A549 (cell line): Measurements from ENCODE around the gene ZNF345. TPM values are rescaled to one million over a fixed set of nuclear protein-coding genes. Genes with fewer than 3 reads are reported as not detected.

Source experiments
- ATAC-seq, 2 experiments: fragments of 200-7000 bp in 1 of 2; fragments of >200 bp in 1 of 2; cut with Nextera tagmentation in 1 of 2; cut with Tn5 transposase in 1 of 2; 3 replicates each; pipeline versions ENCODE4 v1.8.0 to v1.9.1; 2018 to 2020; ENCODE audit warnings: mild to moderate bottlenecking in 1 of 2, moderate library complexity in 1 of 2
- CTCF ChIA-PET: fragments of 300-600 bp; sonication (Branson Sonifier 250); formaldehyde crosslinking; extraction: SDS; loops from one replicate; lab custom pipeline; 2021; ENCODE audit warnings: antibody characterized with exemption, inconsistent platforms; lab: Yijun Ruan, JAX
- POLR2A ChIA-PET: fragments of 350-600 bp; formaldehyde crosslinking; extraction: SDS; loops from one replicate; lab custom pipeline; 2021; ENCODE audit warnings: antibody characterized with exemption, inconsistent platforms; lab: Yijun Ruan, JAX
- DNase-seq, 2 experiments: peaks; one replicate each; pipeline versions ENCODE4 v3.0.0 to v3.0.0-alpha.2; 2011 to 2016; ENCODE audit warnings: low read depth in 1 of 2, low spot score in 1 of 2
- FAIRE-seq: peaks from 2 replicates; lab custom pipeline; 2011; peaks lifted over from hg19 to GRCh38; lab: Jason Lieb, UNC
- H3K27ac ChIP-seq, 2 experiments: fragments of >200 bp; sonication (Bioruptor Twin); formaldehyde crosslinking; 3 replicates each; pipeline ENCODE4 v1.5.1; 2016 to 2017
- H3K4me1 ChIP-seq: fragments of >200 bp; sonication (Bioruptor Twin); formaldehyde crosslinking; 3 replicates; pipeline ENCODE4 v1.6.1; 2016
- H3K4me2 ChIP-seq: fragments of >200 bp; sonication (Bioruptor Twin); formaldehyde crosslinking; 3 replicates; pipeline ENCODE4 v1.6.1; 2016
- H3K4me3 ChIP-seq: fragments of >200 bp; sonication (Bioruptor Twin); formaldehyde crosslinking; 3 replicates; pipeline ENCODE4 v1.5.1; 2016
- H3K9me3 ChIP-seq: fragments of >200 bp; sonication (Bioruptor Twin); formaldehyde crosslinking; 3 replicates; pipeline ENCODE4 v1.6.1; 2016
- CEBPB ChIP-seq, 2 experiments: fragments of >200 bp in 1 of 2; sonication (Bioruptor Twin) in 1 of 2; formaldehyde crosslinking in 1 of 2; IDR thresholded peaks; 2 replicates each; pipeline ENCODE4 v1.6.1; 2012 to 2016
- EHF ChIP-seq: fragments of 250-450 bp; sonication (Bioruptor Pico); IDR thresholded peaks from 2 replicates; pipeline ENCODE4 v1.5.0; 2020; ENCODE audit warnings: mild to moderate bottlenecking
- ELK1 ChIP-seq: fragments of 150-350 bp; IDR thresholded peaks from 2 replicates; pipeline ENCODE4 v1.6.1; 2014; ENCODE audit warnings: low read depth, mild to moderate bottlenecking, low read length
- EP300 ChIP-seq, 2 experiments: fragments of >200 bp; sonication (Bioruptor Twin); formaldehyde crosslinking; IDR thresholded peaks; 2 replicates in 1 of 2; 3 replicates in 1 of 2; pipeline ENCODE4 v1.6.1; 2016 to 2017
- ESRRA ChIP-seq: fragments of 150-350 bp; IDR thresholded peaks from 2 replicates; pipeline ENCODE4 v1.6.1; 2014; ENCODE audit warnings: mild to moderate bottlenecking, low read length, borderline replicate concordance
- FOXS1 ChIP-seq: fragments of 250-450 bp; sonication (Bioruptor Pico); IDR thresholded peaks from 2 replicates; pipeline ENCODE4 v1.5.0; 2020; ENCODE audit warnings: mild to moderate bottlenecking, moderate library complexity
- GATA3 ChIP-seq: IDR thresholded peaks from 2 replicates; pipeline ENCODE4 v1.6.1; 2012; ENCODE audit warnings: borderline replicate concordance
- HES2 ChIP-seq: fragments of >200 bp; sonication (Bioruptor Twin); formaldehyde crosslinking; IDR thresholded peaks from 2 replicates; pipeline ENCODE4 v1.6.1; 2016
- HEYL ChIP-seq: fragments of 250-450 bp; sonication (Bioruptor Pico); IDR thresholded peaks from 2 replicates; pipeline ENCODE4 v1.8.0; 2021; ENCODE audit warnings: mild to moderate bottlenecking, moderate library complexity
- HOXA7 ChIP-seq: fragments of 250-450 bp; sonication (Bioruptor Pico); IDR thresholded peaks from 2 replicates; pipeline ENCODE4 v1.5.0; 2020; ENCODE audit warnings: mild to moderate bottlenecking, moderate library complexity
- HOXB13 ChIP-seq: fragments of 250-450 bp; sonication (Bioruptor Pico); IDR thresholded peaks from 2 replicates; pipeline ENCODE4 v1.5.0; 2020; ENCODE audit warnings: low read depth, mild to moderate bottlenecking, moderate library complexity
- MAX ChIP-seq: IDR thresholded peaks from 2 replicates; pipeline ENCODE4 v1.6.1; 2012
- NFE2L2 ChIP-seq: fragments of 150-350 bp; conservative IDR thresholded peaks from 2 replicates; pipeline ENCODE4 v1.6.1; 2014; ENCODE audit warnings: low read length
- NPAS2 ChIP-seq: fragments of 250-450 bp; sonication (Bioruptor Pico); IDR thresholded peaks from 2 replicates; pipeline ENCODE4 v1.8.0; 2022; ENCODE audit warnings: mild to moderate bottlenecking, moderate library complexity, borderline replicate concordance
- POLR2A ChIP-seq: IDR thresholded peaks from 2 replicates; pipeline ENCODE4 v1.6.1; 2012; ENCODE audit warnings: mild to moderate bottlenecking, low read length
- POLR2AphosphoS2 ChIP-seq: conservative IDR thresholded peaks from 2 replicates; pipeline ENCODE4 v1.6.1; 2012; ENCODE audit warnings: low read length, improper control_type of control experiment, inconsistent platforms
- RAD21 ChIP-seq, 2 experiments: fragments of >200 bp in 1 of 2; sonication (Bioruptor Twin) in 1 of 2; formaldehyde crosslinking in 1 of 2; IDR thresholded peaks in 1 of 2; conservative IDR thresholded peaks in 1 of 2; 2 replicates in 1 of 2; 3 replicates in 1 of 2; pipeline ENCODE4 v1.6.1; 2012 to 2018; ENCODE audit warnings: inconsistent platforms in 1 of 2
- RARB ChIP-seq: fragments of 250-450 bp; sonication (Bioruptor Pico); IDR thresholded peaks from 2 replicates; pipeline ENCODE4 v1.8.0; 2021; ENCODE audit warnings: mild to moderate bottlenecking, moderate library complexity
- RFX5 ChIP-seq: fragments of 450-650 bp; IDR thresholded peaks from 2 replicates; pipeline ENCODE4 v1.7.1; 2014; ENCODE audit warnings: antibody characterized with exemption, mild to moderate bottlenecking, moderate library complexity
- SREBF2 ChIP-seq: fragments of 450-650 bp; IDR thresholded peaks from 2 replicates; pipeline ENCODE4 v1.6.1; 2014; ENCODE audit warnings: mild to moderate bottlenecking, moderate library complexity
- TFCP2L1 ChIP-seq: fragments of 250-450 bp; sonication (Bioruptor Pico); IDR thresholded peaks from 2 replicates; pipeline ENCODE4 v1.5.0; 2021; ENCODE audit warnings: mild to moderate bottlenecking
- ZC3H11A ChIP-seq: fragments of 450-650 bp; IDR thresholded peaks from 2 replicates; pipeline ENCODE4 v1.6.1; 2014; ENCODE audit warnings: antibody characterized with exemption, mild to moderate bottlenecking
- ZFP36 ChIP-seq: fragments of 450-650 bp; IDR thresholded peaks from 2 replicates; pipeline ENCODE4 v1.6.1; 2014; ENCODE audit warnings: borderline replicate concordance; ENCODE audit not compliant: partially characterized antibody
- ZNF302 ChIP-seq: fragments of 250-450 bp; sonication (Bioruptor Pico); IDR thresholded peaks from 2 replicates; pipeline ENCODE4 v1.9.0; 2021; ENCODE audit warnings: inconsistent platforms, mild to moderate bottlenecking, moderate library complexity
- ZSCAN20 ChIP-seq: fragments of 250-450 bp; sonication (Bioruptor Pico); IDR thresholded peaks from 2 replicates; pipeline ENCODE4 v1.8.0; 2022; ENCODE audit warnings: mild to moderate bottlenecking, moderate library complexity
- WGBS: methylation state at CpG from one replicate; pipeline ENCODE4 v1.1.6; 2017; ENCODE audit errors: missing lambda C conversion rate; 5-methylcytosine and 5-hydroxymethylcytosine counted together
- polyA plus RNA-seq, 4 experiments: library from polyadenylated mRNA; depleted of rRNA in 3 of 4; stranded (reverse); fragments of >200 nt; fragmentation: RNase III in 1 of 4; extraction: RNeasy Plus Mini Kit Qiagen cat#74134 plus additional on column Dnase treatment in 1 of 4; gene quantifications; 2 replicates in 3 of 4; 3 replicates in 1 of 4; pipeline ENCODE4 v1.2.3, GENCODE V29; 2011 to 2017
- TF ChIP-seq, protein P1 (sequence below): fragments of 450-650 bp; IDR thresholded peaks from 2 replicates; pipeline ENCODE4 v1.6.1; 2014; ENCODE audit warnings: antibody characterized with exemption
- TF ChIP-seq, protein P2 (sequence below): fragments of 250-450 bp; sonication (Bioruptor Pico); IDR thresholded peaks from 2 replicates; pipeline ENCODE4 v1.5.0; 2020; ENCODE audit warnings: low read depth, mild to moderate bottlenecking, moderate library complexity

The ZNF345 gene
- polyA plus RNA-seq, 2 of the 4 experiments (the other 2 are of a cell fraction) = 0.27 to 0.66 TPM

- H3K4me3 ChIP-seq = no peak overlapping the region
- 56% methylated on average over 1 of the region's 1 CpG for WGBS
- DNase-seq (no peak), FAIRE-seq (no peak), ATAC-seq (no peak)
- POLR2A ChIA-PET = no interaction called here
- H3K27ac ChIP-seq = no peak overlapping the region
- CTCF ChIA-PET = interaction anchor here (0.6 kb wide), 1 partner anchor 317 kb away, joined by 3 read pairs; no protein-coding TSS in a partner anchor
- H3K4me1 ChIP-seq = no peaks in the 10 kb centered on the region
- H3K9me3 ChIP-seq = peaks cover 95% of the 10 kb centered on the region
- H3K4me2 ChIP-seq = no peak overlapping the region
- TF ChIP-seq ESRRA (no peak), ZSCAN20 (no peak), ZNF302 (CRISPR knock-in tag) (no peak), RAD21 (conservative IDR thresholded peaks at IDR 0.05 in 1 of 2, IDR thresholded peaks at IDR 0.05 in 1 of 2) (no peak), GATA3 (no peak), NFE2L2 (no peak), TFCP2L1 (no peak), NPAS2 (no peak), POLR2A (no peak), SREBF2 (no peak), RFX5 (no peak), EHF (CRISPR knock-in tag) (no peak), HOXA7 (CRISPR knock-in tag) (no peak), HEYL (CRISPR knock-in tag) (no peak), RARB (CRISPR knock-in tag) (no peak)
- TF ChIP-seq, protein P1, sequence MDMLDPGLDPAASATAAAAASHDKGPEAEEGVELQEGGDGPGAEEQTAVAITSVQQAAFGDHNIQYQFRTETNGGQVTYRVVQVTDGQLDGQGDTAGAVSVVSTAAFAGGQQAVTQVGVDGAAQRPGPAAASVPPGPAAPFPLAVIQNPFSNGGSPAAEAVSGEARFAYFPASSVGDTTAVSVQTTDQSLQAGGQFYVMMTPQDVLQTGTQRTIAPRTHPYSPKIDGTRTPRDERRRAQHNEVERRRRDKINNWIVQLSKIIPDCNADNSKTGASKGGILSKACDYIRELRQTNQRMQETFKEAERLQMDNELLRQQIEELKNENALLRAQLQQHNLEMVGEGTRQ = no peak
- TF ChIP-seq, protein P2, sequence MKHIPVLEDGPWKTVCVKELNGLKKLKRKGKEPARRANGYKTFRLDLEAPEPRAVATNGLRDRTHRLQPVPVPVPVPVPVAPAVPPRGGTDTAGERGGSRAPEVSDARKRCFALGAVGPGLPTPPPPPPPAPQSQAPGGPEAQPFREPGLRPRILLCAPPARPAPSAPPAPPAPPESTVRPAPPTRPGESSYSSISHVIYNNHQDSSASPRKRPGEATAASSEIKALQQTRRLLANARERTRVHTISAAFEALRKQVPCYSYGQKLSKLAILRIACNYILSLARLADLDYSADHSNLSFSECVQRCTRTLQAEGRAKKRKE (CRISPR knock-in tag) = no peak
Measured at GRCh38 chr19:36847968-36848367, 2.7 kb upstream of the ZNF345 start.

DNA sequence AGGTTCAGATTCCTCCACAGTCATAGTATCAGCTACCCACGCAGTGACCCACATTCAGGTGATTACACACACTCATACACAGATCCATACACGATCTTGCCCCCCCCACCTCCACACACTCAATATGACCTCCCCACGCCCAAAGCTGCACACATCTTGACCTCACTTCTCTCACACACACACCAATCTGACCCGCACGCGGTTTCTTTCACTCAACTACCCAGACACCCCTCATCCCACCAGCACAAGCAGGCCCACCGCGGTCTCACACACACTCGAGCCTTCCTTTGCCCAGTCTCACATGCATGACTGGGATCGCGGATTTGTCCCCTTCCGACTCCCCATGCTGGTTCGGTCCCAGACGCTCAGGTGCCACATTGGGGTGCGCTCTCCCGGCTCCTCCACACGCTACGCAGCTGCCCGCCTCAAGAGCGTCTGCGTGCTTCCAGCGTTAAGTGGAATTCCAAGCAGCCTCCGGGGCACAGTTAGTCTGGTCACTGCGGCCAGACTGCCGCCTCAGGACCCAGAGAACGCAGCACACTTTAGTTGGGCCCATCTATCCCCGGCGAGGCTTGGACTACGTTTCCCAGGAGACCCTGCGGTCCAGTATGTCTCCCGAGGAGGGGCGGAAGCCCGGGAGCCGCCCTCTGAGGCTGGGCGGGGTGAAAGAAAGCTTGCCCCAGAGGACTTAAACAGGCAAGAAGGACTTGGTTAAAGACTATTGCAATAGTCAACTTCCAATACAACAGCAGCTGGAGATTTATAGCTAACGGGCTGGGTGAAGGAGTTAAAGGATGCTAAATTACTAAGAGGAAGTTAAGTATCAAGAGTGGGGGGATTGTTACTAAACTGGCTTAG lies 746 bp upstream of the ZNF345 start:
- DNase-seq = peak in 1 of 2 experiments; percentile 65
- WGBS = 15% methylated on average over 36 of the region's 36 CpGs
- TF ChIP-seq MAX = no peak
- TF ChIP-seq POLR2AphosphoS2 = no peak
- TF ChIP-seq HOXB13 (CRISPR knock-in tag) = no peak
- TF ChIP-seq FOXS1 (CRISPR knock-in tag) = no peak
- no peak for TF ChIP-seq POLR2A
- TF ChIP-seq CEBPB (IDR thresholded peaks at IDR 0.05) = no peak
- TF ChIP-seq EP300 (IDR thresholded peaks at IDR 0.05) = no peak
- no peak for TF ChIP-seq ZC3H11A
- no peak for TF ChIP-seq ELK1
- TF ChIP-seq ZFP36 = no peak
- no peak for TF ChIP-seq HES2
- ChIA-PET CTCF (interaction anchor here (1.0 kb wide), 1 partner anchor 730 kb away, joined by 3 read pairs; no protein-coding TSS in a partner anchor), POLR2A (interaction anchor here (0.6 to 1.5 kb wide), 5 partner anchors 77 to 471 kb away, joined by 3 to 5 read pairs (median 3); partner anchors contain the start of genes ZFP14, ZNF566 and ZNF850)
- H3K4me2 ChIP-seq = peak overlapping the region; percentile 34; the same call in 1 of the 3 replicates
- peak; percentile 78 to 93; a peak in 4 of 6 replicates for ATAC-seq
- H3K4me3 ChIP-seq = peak overlapping the region; percentile 41
- no peaks in the 10 kb centered on the region for H3K4me1 ChIP-seq
- H3K27ac ChIP-seq = no peak overlapping the region
- H3K9me3 ChIP-seq = peaks cover 96% of the 10 kb centered on the region
- no peak for FAIRE-seq
